ENCODE results near the gene CACNB2.

CACNB2 gene

DNA sequence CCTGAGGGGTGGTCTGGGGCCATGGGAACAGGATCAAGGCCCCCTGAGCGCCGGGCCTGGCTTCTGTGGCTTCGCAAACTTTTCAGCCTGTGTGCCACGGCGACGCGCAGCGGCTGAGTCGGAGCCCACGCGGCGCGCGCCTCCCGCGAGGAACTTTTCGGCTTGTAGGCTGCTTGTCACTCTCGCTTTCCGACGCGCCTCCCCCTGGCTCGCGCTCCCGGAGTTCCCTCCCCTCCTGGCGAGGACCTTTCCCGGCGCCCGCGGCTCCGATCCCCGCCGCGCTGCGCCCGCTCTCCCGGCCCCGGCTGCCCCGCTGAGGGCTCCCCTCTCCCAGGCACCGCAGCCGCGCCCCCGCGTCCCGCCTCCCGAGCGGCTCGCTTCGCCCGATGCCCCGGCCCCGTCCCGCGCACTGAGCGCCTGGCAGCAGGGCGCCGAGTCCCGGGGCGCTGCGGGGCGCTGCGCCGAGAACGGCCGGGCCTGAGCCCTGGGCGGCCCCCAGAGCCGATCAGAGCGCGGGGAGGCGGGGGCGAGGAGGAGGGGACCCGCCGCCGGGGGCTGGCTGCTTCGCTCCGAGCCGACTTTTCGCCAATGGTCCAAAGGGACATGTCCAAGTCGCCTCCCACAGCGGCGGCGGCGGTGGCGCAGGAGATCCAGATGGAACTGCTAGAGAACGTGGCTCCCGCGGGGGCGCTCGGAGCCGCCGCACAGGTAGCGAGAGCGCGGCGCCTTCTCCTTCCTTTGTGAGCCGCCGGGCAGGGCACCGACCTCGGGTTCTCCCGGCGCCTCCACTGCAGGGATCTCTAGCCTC is at the start of gene CACNB2:
TSS of gene CACNB2 (plus strand) at position 276 of the 808 bp plus-strand sequence.
- H3K4me3 ChIP-seq (ENCODE audit: low read depth, low read length): no peak within 1 kb of the TSS
- TF ChIP-seq, protein P1, sequence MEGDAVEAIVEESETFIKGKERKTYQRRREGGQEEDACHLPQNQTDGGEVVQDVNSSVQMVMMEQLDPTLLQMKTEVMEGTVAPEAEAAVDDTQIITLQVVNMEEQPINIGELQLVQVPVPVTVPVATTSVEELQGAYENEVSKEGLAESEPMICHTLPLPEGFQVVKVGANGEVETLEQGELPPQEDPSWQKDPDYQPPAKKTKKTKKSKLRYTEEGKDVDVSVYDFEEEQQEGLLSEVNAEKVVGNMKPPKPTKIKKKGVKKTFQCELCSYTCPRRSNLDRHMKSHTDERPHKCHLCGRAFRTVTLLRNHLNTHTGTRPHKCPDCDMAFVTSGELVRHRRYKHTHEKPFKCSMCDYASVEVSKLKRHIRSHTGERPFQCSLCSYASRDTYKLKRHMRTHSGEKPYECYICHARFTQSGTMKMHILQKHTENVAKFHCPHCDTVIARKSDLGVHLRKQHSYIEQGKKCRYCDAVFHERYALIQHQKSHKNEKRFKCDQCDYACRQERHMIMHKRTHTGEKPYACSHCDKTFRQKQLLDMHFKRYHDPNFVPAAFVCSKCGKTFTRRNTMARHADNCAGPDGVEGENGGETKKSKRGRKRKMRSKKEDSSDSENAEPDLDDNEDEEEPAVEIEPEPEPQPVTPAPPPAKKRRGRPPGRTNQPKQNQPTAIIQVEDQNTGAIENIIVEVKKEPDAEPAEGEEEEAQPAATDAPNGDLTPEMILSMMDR (IDR thresholded peaks at IDR 0.05; ENCODE audit: borderline replicate concordance, insufficient read depth, low read depth, low read length): no peak

DNA sequence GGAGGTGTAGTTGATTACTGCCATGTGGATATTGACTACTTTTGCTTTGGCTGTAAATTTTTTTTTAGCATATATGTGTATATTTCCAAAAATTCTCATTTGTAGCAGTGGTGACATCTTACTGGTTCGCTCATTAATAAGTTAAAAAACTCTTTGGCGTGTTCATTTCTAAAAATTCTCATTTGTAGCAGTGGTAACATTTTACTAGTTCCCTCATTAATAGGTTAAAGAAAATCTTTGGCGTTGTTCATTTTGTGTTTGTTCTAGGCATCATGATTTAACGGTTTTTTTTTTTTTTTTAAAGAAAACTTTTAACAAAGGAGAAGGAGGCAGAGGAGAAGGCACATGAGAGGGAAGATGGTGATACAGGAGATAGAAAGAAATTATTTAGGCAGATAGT is 45.9 kb upstream of the CACNB2 start:
- H3K4me3 ChIP-seq (ENCODE audit: low read depth, low read length): no peak overlapping the region
- TF ChIP-seq, protein P1 (IDR thresholded peaks at IDR 0.05; ENCODE audit: borderline replicate concordance, insufficient read depth, low read depth, low read length): no peak

DNA sequence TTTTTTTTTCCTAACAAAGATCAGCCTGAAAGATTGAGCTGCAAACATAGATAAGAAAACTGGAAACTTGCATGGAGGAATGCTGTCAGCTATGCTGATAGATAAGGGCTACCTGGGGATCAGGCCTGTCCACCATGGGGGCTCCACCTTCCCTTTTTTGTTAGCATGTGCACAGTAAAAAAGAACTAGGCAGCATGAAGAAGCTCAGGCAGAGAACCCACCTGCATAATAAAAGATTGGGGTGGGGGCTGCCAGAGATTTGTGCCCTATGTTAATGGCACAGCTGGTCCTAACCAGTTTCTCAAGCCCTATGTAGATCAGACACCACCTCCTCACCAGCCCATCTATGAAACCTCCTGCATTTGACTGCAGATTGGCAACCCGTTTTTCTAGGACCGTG is 45.4 kb upstream of the CACNB2 start:
- TF ChIP-seq, protein P1 (IDR thresholded peaks at IDR 0.05; ENCODE audit: borderline replicate concordance, insufficient read depth, low read depth, low read length): no peak
- H3K4me3 ChIP-seq (ENCODE audit: low read depth, low read length): no peak overlapping the region

DNA sequence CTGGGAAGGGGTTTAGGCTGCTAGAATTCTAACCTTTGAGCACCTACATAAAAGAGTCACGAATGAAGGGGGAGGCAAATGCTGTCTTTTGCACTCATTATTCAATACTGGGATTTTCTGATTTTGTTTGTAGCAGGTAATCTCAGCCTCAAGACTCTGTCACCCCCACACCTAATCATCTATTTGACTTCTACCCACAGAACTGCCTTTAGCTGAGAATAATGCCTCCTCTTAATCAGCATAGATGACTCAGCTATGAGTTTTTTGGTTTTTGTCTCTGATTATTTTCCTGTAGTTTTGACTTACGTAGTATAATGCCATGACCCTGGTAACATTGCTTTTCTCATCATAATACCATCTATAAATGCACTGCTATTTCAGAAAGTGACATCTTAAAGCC is 42.7 kb upstream of the CACNB2 start:
- TF ChIP-seq, protein P1 (IDR thresholded peaks at IDR 0.05; ENCODE audit: borderline replicate concordance, insufficient read depth, low read depth, low read length): no peak
- H3K4me3 ChIP-seq (ENCODE audit: low read depth, low read length): no peak overlapping the region

DNA sequence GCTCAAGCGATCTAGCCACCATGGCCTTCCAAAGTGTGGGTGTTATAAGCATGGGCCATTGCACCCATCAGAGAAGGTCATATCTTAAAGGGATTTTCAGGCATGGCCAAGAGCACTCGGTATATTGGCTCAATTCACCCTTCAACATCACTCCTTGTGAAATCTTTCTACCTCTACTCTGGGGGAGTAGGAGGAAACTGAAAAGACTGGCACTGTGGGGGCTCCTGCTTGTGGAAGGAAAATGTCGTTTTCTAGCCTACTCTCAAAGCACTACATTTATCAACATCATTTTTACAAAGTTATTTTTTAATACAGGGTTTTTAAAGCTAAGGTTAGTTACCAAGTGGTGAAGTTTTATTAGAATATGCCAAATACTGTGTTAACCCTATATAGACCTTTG is 42.0 kb upstream of the CACNB2 start:
- H3K4me3 ChIP-seq (ENCODE audit: low read depth, low read length): no peak overlapping the region
- TF ChIP-seq, protein P1 (IDR thresholded peaks at IDR 0.05; ENCODE audit: borderline replicate concordance, insufficient read depth, low read depth, low read length): no peak

DNA sequence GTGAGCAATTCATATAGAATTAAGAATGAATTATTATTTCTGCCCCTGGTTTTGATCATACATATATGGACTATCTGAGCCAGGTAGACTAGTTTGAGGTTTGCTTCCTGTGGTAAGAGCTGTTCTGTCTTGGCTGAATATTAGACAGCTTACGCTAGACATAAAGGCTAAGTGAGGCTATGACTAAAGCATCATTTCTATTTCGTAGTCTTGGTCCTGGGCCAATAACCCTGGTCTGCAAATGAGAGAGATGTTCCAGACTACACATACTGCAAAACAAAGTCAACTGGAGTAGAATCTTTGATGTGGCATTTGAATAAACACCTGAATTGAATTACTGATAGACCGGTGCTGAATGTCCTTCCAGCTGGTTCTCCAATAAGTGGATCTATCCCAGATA is 40.8 kb upstream of the CACNB2 start:
- TF ChIP-seq, protein P1 (IDR thresholded peaks at IDR 0.05; ENCODE audit: borderline replicate concordance, insufficient read depth, low read depth, low read length): no peak
- no peak overlapping the region for H3K4me3 ChIP-seq (ENCODE audit: low read depth, low read length)

DNA sequence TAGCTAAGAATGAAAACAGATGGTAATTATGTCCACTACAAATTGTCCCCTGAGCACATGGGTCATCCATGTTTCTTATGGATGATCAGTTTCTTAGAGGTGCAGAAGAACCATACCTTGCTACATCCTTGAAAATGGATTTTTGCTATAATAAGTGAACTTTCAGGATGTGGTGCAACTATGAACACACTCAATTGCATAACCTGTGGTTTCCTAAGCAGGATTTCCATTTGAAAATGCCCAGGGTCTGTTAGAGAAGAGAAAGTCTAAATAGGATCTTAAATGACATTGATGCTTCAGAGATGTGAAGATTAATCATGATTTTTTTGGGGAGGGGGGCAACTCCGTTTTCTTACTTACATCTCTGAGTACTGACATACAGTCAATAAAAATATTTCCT is 39.6 kb upstream of the CACNB2 start:
- TF ChIP-seq, protein P1 (IDR thresholded peaks at IDR 0.05; ENCODE audit: borderline replicate concordance, insufficient read depth, low read depth, low read length): no peak

More for the DNA sequence above, 39.6 kb upstream of the CACNB2 start:
- no peak overlapping the region for H3K4me3 ChIP-seq (ENCODE audit: low read depth, low read length)
